Natural killer cell (primary cell): ENCODE results near the gene OR2L8. TPM values are rescaled to one million over a fixed set of nuclear protein-coding genes. Genes with fewer than 3 reads are reported as not detected.

ENCODE experiments used
- ATAC-seq, 3 donors: fragments of 150-1000 bp in 2 of 3; fragments of 200-7000 bp in 1 of 3; cut with Tn5 transposase; 1 replicate in 1 of 3; 2 replicates in 2 of 3; pipeline ENCODE4 v1.10.0; 2021; ENCODE audit warnings: mild to moderate bottlenecking in 2 of 3, moderate library complexity in 2 of 3
- DNase-seq, 2 donors: peaks; one replicate each; pipeline versions ENCODE4 v3.0.0 to v3.0.0-alpha.2; 2013 to 2021; ENCODE audit warnings: mixed read lengths in 1 of 2
- H3K27ac ChIP-seq: one replicate; pipeline ENCODE4 v1.5.1; 2013; ENCODE audit warnings: mild to moderate bottlenecking, low read length
- H3K27me3 ChIP-seq: one replicate; pipeline ENCODE4 v1.6.1; 2013; ENCODE audit warnings: low read length; ENCODE audit not compliant: control insufficient read depth, insufficient read depth
- H3K36me3 ChIP-seq: one replicate; pipeline ENCODE4 v1.6.1; 2013; ENCODE audit warnings: low read length; ENCODE audit not compliant: control insufficient read depth, insufficient read depth
- H3K4me1 ChIP-seq: one replicate; pipeline ENCODE4 v1.6.1; 2013; ENCODE audit warnings: low read length; ENCODE audit not compliant: control insufficient read depth, insufficient read depth
- H3K4me3 ChIP-seq: one replicate; pipeline ENCODE4 v1.5.1; 2013; ENCODE audit warnings: low read length
- H3K9me3 ChIP-seq: one replicate; pipeline ENCODE4 v1.6.1; 2013; ENCODE audit warnings: low read length; ENCODE audit not compliant: control insufficient read depth, insufficient read depth
- H3K27ac Mint-ChIP-seq, 2 donors: one replicate each; pipeline ENCODE4 v1.8.0; 2022; ENCODE audit warnings: mild to moderate bottlenecking in 2 of 2, mixed read lengths in 2 of 2, moderate library complexity in 1 of 2
- H3K27me3 Mint-ChIP-seq, 2 donors: one replicate each; pipeline ENCODE4 v1.8.0; 2022; ENCODE audit warnings: low read depth in 2 of 2, mixed read lengths in 2 of 2
- H3K36me3 Mint-ChIP-seq: one replicate; pipeline ENCODE4 v1.8.0; 2022; ENCODE audit warnings: mixed read lengths
- H3K4me1 Mint-ChIP-seq, 2 donors: one replicate each; pipeline ENCODE4 v1.8.0; 2022; ENCODE audit warnings: mixed read lengths in 2 of 2
- H3K4me3 Mint-ChIP-seq: one replicate; pipeline ENCODE4 v1.8.0; 2022; ENCODE audit warnings: mild to moderate bottlenecking, moderate library complexity, mixed read lengths
- H3K9me3 Mint-ChIP-seq, 2 donors: one replicate each; pipeline ENCODE4 v1.8.0; 2022; ENCODE audit warnings: mixed read lengths in 2 of 2
- WGBS: methylation state at CpG from one replicate; pipeline ENCODE4 v1.1.7; 2013; ENCODE audit warnings: missing lambda C conversion rate; ENCODE audit not compliant: insufficient coverage; 5-methylcytosine and 5-hydroxymethylcytosine counted together
- intact Hi-C: fragments of 100-400 bp; cut with micrococcal nuclease; formaldehyde crosslinking; loops from one replicate; pipeline ENCODE4 v1.14.2; 2022
- total RNA-seq, 4 donors: library from RNA; stranded (reverse); fragments of 120-200 nt in 1 of 4; gene quantifications; one replicate each; pipeline versions ENCODE4 v1.2.3 to v1.2.4, GENCODE V29; 2013 to 2022
- TF ChIP-seq, protein P1 (sequence below): fragments of 200-600 bp; IDR thresholded peaks from one replicate; pipeline ENCODE4 v1.8.0; 2022; ENCODE audit warnings: antibody characterized with exemption

The OR2L8 gene
- total RNA-seq, 3 donors from 2014 or later (not counting 1 experiment from before 2014, with no cell fraction given): 1.1 TPM; not detected in 2

DNA sequence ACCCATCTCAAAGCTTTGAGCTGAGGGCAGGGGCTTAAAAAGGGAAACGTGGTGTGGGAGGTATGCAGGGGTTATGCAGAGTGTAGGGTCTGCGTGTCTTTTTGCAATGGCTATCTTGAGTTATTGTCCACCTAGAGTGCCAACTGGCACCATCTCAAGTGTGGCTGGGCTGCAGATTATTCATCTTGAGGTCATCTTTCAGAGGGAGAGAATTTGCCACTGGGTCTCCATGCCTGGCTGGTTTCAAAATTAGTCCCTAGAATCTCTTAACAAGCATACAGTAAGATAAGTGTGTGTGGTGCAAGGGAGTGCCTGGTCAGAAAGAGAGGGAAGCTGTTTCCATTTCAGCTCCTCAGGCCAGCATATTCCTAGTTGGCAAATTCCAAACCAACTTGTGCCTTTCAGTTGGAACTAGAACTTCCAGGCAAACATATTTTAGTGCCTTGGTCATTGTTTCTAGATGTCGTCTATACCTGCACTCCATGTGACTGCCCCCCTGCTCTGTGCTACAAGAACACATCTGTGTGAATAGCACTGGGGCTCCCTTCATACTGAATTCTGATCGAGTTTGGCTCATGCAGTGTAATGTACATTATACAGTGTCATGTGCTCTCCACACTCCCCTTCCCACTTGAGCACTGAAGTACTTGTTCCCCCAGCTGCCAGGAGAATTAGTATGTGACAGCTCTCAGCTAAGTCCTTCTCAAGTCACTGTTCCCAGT, 33.6 kb upstream of the OR2L8 start:
- H3K4me1 Mint-ChIP-seq: no peaks in the 10 kb centered on the region
- no peaks in the 10 kb centered on the region for H3K36me3 Mint-ChIP-seq
- H3K9me3 Mint-ChIP-seq: no peaks in the 10 kb centered on the region
- peaks cover 0 to 16% of the 10 kb centered on the region in 2 donors for H3K27me3 Mint-ChIP-seq
- Histone ChIP-seq H3K27ac (no peak overlapping the region), H3K4me3 (no peak overlapping the region), H3K27me3 (no peaks in the 10 kb centered on the region), H3K9me3 (no peaks in the 10 kb centered on the region), H3K36me3 (no peaks in the 10 kb centered on the region), H3K4me1 (no peaks in the 10 kb centered on the region)
- TF ChIP-seq, protein P1, sequence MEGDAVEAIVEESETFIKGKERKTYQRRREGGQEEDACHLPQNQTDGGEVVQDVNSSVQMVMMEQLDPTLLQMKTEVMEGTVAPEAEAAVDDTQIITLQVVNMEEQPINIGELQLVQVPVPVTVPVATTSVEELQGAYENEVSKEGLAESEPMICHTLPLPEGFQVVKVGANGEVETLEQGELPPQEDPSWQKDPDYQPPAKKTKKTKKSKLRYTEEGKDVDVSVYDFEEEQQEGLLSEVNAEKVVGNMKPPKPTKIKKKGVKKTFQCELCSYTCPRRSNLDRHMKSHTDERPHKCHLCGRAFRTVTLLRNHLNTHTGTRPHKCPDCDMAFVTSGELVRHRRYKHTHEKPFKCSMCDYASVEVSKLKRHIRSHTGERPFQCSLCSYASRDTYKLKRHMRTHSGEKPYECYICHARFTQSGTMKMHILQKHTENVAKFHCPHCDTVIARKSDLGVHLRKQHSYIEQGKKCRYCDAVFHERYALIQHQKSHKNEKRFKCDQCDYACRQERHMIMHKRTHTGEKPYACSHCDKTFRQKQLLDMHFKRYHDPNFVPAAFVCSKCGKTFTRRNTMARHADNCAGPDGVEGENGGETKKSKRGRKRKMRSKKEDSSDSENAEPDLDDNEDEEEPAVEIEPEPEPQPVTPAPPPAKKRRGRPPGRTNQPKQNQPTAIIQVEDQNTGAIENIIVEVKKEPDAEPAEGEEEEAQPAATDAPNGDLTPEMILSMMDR: no peak
- intact Hi-C loops: no loop called here
- no peak for ATAC-seq
- 70% methylated on average over 4 of the region's 4 CpGs for WGBS
- H3K4me3 Mint-ChIP-seq: no peak overlapping the region
- DNase-seq: no peak
- H3K27ac Mint-ChIP-seq: no peak overlapping the region

DNA sequence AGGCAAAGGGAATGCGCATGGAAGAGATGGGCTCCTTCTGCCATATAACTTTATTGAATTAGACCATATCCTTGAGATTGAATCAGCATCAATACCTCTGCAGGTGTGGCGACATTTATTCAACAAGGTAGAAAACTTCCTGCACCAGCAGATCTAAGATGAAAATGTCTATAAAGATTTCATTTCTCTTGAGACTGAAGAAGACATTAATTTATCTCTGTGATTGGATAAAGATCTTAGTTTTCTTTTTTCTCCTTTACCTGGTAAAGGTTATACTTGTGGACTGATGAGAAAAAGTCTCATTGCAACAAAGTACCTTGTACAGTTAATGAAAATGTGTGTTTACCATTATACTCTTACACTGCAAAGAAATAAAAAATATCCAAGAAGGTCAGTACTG, 28.7 kb upstream of the OR2L8 start, which contains the start of gene OR2T8:
TSS of gene OR2T8 (plus strand) at position 301 of the 400 bp plus-strand sequence. CDS start 766 bp downstream, outside the sequence.
- Histone ChIP-seq H3K36me3 (no peaks in the 10 kb centered on the region), H3K4me1 (no peaks in the 10 kb centered on the region), H3K27ac (no peak within 1 kb of the TSS), H3K27me3 (no peaks in the 10 kb centered on the region), H3K9me3 (no peaks in the 10 kb centered on the region), H3K4me3 (no peak within 1 kb of the TSS)
- ATAC-seq: no peak
- Mint-ChIP-seq H3K9me3 (no peaks in the 10 kb centered on the region), H3K4me3 (no peak within 1 kb of the TSS), H3K27ac (no peak within 1 kb of the TSS), H3K36me3 (no peaks in the 10 kb centered on the region), H3K4me1 (no peaks in the 10 kb centered on the region), H3K27me3 (peaks cover 0 to 2% of the 10 kb centered on the region in 2 donors)
- DNase-seq: no peak
- WGBS: 100% methylated on average over 1 of the region's 2 CpGs
- TF ChIP-seq, protein P1: no peak
- intact Hi-C loops: no loop called here

DNA sequence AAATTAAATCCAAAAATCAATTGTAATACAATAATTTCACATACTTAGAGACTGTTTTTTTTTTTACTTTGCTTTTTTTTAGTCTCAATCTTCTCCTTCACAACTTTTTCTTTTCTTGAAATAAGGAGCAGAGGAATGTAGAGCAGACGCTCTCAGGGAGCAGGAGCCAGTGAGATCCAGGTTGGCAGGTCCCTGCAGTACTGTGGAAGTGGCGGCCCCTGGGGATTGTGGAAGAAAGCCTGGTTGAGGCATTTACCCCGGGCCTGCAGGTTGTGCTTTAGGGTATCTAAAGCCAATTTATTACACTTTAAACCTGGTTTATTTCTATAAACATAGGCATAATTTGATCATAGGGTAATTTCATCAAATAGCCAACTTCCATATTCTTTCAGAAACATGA, 24.7 kb upstream of the OR2L8 start:
- Histone ChIP-seq H3K4me1 (no peaks in the 10 kb centered on the region), H3K27me3 (no peaks in the 10 kb centered on the region), H3K27ac (no peak overlapping the region), H3K36me3 (no peaks in the 10 kb centered on the region), H3K4me3 (no peak overlapping the region), H3K9me3 (no peaks in the 10 kb centered on the region)
- TF ChIP-seq, protein P1: no peak
- DNase-seq: no peak
- Mint-ChIP-seq H3K9me3 (no peaks in the 10 kb centered on the region), H3K4me3 (no peak overlapping the region), H3K36me3 (no peaks in the 10 kb centered on the region), H3K27ac (no peak overlapping the region), H3K27me3 (no peaks in the 10 kb centered on the region), H3K4me1 (no peaks in the 10 kb centered on the region)
- no peak for ATAC-seq
- intact Hi-C loops: no loop called here
- 80% methylated on average over 2 of the region's 3 CpGs for WGBS

DNA sequence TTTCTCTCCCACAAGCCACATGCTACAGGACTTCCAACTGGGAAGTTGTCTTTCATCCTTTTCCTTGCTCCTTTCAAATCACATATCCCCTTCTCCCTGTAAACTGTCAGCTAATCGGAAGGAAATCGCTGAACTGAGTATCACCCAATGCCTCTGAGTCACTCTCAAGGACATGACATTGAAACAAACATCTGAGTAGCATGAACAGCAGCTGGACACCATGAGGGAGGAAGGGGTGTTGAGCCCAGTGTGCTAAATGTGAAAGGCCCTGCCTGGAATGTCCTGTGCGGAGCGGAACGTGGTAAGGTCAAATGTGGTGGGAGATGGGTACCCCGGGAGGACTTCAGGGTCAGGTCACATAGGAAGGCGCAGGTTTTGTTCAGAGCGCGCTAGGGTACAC, 23.8 kb upstream of the OR2L8 start, which contains the start of gene OR2AJ1:
TSS of gene OR2AJ1 (plus strand) at position 22 of the 400 bp plus-strand sequence. CDS start 8,880 bp downstream, outside the sequence.
- H3K9me3 ChIP-seq: no peaks in the 10 kb centered on the region
- no peaks in the 10 kb centered on the region for H3K36me3 ChIP-seq
- H3K4me3 Mint-ChIP-seq: no peak within 1 kb of the TSS
- H3K9me3 Mint-ChIP-seq: no peaks in the 10 kb centered on the region
- DNase-seq: no peak
- intact Hi-C loops: no loop called here
- H3K27me3 ChIP-seq: no peaks in the 10 kb centered on the region
- H3K27ac ChIP-seq: no peak within 1 kb of the TSS
- TF ChIP-seq, protein P1: no peak
- no peaks in the 10 kb centered on the region for H3K4me1 ChIP-seq
- H3K27me3 Mint-ChIP-seq: no peaks in the 10 kb centered on the region
- ATAC-seq: peak in 1 of 3 donors; percentile 21
- H3K4me3 ChIP-seq: no peak within 1 kb of the TSS
- H3K36me3 Mint-ChIP-seq: no peaks in the 10 kb centered on the region
- H3K4me1 Mint-ChIP-seq: no peaks in the 10 kb centered on the region
- no peak within 1 kb of the TSS for H3K27ac Mint-ChIP-seq
- 96% methylated on average over 9 of the region's 9 CpGs for WGBS
